ENCODE results near the gene TTC17. TPM values are rescaled to one million over a fixed set of nuclear protein-coding genes. Genes with fewer than 3 reads are reported as not detected.

TTC17 gene, protein sequence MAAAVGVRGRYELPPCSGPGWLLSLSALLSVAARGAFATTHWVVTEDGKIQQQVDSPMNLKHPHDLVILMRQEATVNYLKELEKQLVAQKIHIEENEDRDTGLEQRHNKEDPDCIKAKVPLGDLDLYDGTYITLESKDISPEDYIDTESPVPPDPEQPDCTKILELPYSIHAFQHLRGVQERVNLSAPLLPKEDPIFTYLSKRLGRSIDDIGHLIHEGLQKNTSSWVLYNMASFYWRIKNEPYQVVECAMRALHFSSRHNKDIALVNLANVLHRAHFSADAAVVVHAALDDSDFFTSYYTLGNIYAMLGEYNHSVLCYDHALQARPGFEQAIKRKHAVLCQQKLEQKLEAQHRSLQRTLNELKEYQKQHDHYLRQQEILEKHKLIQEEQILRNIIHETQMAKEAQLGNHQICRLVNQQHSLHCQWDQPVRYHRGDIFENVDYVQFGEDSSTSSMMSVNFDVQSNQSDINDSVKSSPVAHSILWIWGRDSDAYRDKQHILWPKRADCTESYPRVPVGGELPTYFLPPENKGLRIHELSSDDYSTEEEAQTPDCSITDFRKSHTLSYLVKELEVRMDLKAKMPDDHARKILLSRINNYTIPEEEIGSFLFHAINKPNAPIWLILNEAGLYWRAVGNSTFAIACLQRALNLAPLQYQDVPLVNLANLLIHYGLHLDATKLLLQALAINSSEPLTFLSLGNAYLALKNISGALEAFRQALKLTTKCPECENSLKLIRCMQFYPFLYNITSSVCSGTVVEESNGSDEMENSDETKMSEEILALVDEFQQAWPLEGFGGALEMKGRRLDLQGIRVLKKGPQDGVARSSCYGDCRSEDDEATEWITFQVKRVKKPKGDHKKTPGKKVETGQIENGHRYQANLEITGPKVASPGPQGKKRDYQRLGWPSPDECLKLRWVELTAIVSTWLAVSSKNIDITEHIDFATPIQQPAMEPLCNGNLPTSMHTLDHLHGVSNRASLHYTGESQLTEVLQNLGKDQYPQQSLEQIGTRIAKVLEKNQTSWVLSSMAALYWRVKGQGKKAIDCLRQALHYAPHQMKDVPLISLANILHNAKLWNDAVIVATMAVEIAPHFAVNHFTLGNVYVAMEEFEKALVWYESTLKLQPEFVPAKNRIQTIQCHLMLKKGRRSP
- total RNA-seq (2022; extraction: Qiagen RNA extraction), result 26.3 to 30.0 TPM (median 28.8 TPM) in 5 replicates

DNA sequence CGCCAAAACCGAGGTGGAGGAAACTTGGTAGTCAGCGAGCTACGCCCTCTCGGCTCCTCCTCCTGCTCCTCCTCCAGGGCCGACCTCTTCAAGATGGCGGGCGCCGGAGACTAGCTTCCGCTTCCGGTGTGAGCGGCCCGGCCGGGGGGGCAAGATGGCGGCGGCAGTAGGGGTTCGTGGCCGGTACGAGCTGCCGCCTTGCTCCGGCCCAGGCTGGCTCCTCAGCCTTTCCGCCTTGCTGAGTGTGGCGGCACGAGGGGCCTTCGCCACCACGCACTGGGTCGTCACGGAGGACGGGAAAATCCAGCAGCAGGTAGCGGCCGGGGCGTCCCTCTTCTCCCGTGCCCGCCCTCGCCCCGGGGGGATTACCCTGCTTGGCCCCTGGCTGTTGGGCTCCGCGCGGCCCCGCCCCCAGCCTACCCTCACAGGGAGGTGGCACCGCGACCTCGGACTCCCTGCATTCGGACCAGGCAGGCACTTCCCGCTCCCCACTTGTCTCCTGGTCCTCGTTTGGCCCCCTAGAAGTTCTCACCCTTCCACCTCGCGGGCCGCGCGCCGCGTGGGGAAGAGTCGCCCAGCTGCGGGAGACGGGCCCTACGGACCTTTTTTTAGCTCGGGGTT lies at the start of gene TTC17:
Gene TTC17 (plus strand): TSS at position 120 of the 621 bp plus-strand sequence. CDS start 35 bp downstream, at position 155.

DNA sequence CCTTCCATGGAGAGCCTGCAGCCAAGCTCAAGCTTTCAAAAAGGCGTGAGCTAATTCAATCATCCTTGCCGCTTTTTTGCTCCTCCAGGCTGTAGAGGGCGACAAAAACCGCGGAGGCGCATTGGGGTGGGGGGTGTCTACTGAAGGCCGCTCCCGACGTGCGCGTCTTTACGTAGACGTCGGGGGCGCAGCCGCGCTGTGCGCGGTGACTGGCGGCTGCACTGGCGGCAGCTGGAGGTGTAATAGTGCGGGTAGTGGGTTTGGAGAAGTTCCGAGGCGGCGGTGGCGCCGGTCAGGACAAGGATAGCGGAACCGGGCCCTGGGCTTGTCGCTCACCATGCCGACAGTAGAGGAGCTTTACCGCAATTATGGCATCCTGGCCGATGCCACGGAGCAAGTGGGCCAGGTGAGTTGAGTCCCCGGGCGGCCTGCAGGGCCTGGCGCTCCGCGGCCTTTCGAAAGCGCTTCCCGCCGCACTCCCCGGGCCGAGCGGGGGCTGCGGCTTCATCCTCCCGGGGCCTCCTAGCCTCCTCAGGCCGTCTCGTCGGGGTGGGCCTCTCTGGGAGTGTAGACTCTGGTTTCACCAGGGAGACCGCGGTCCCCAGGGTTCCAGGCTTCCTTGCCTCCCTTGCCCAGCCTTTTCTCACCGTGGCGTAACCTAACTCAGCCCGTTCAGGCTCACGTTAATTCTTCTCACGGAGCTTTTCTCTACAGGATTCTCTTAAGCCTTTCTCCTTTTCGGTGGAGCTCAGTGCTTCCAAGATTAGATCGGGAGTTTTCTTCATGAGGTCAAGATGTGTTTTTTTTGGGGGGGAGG lies 46.7 kb upstream of the TTC17 start, which contains the start of gene API5:
Gene API5 (plus strand): TSS at position 206 of the 817 bp plus-strand sequence. CDS start 132 bp downstream, at position 338.

Other genes starting within 250 kb of the TTC17 start
- gene API5, start 46.9 kb upstream of the TTC17 start, total RNA-seq (2022; extraction: Qiagen RNA extraction), result 59.5 to 76.0 TPM (median 71.0 TPM) in 5 replicates

All from A549 treated with Mapracorat at 1 μM for 4 hours (cell line).